Muscle of leg (tissue), 11 donors: ENCODE results near the gene GBF1. TPM values are rescaled to one million over a fixed set of nuclear protein-coding genes. Genes with fewer than 3 reads are reported as not detected.

Experiments used
- DNase-seq: peaks from one replicate; pipeline ENCODE4 v3.0.0; 2013
- H3K27ac ChIP-seq: one replicate; pipeline ENCODE4 v1.5.1; 2013; ENCODE audit warnings: mild to moderate bottlenecking, low read length, control low read depth
- H3K27me3 ChIP-seq: one replicate; pipeline ENCODE4 v1.6.1; 2013; ENCODE audit warnings: low read length; ENCODE audit not compliant: control insufficient read depth, insufficient read depth
- H3K36me3 ChIP-seq: one replicate; pipeline ENCODE4 v1.6.1; 2013; ENCODE audit warnings: low read length; ENCODE audit not compliant: control insufficient read depth, insufficient read depth
- H3K4me1 ChIP-seq: one replicate; pipeline ENCODE4 v1.6.1; 2013; ENCODE audit warnings: low read length; ENCODE audit not compliant: control insufficient read depth, insufficient read depth
- H3K4me3 ChIP-seq: one replicate; pipeline ENCODE4 v1.5.1; 2013; ENCODE audit warnings: low read length, control low read depth
- H3K9me3 ChIP-seq: replicated peaks from 2 replicates; pipeline ENCODE4 v1.6.1; 2013; ENCODE audit warnings: low read depth, low read length; ENCODE audit not compliant: control insufficient read depth
- WGBS: methylation state at CpG from one replicate; pipeline ENCODE4 v1.1.5; 2013; ENCODE audit warnings: missing lambda C conversion rate; ENCODE audit not compliant: insufficient coverage; 5-methylcytosine and 5-hydroxymethylcytosine counted together
- polyA plus RNA-seq, 8 donors: library from polyadenylated mRNA; unstranded; fragments of 120-200 nt; gene quantifications; one replicate each; pipeline versions ENCODE4 v1.2.1 to v1.2.3, GENCODE V29; 2013; ENCODE audit warnings: inconsistent platforms in 1 of 8, low replicate concordance in 1 of 8; ENCODE audit not compliant: insufficient read length in 8 of 8, insufficient read depth in 1 of 8
- total RNA-seq: library from RNA; stranded (reverse); fragments of 120-200 nt; gene quantifications from one replicate; pipeline ENCODE4 v1.2.4, GENCODE V29; 2013

Gene GBF1
- total and polyA plus RNA-seq, 9 donors, result 27.2 to 54.6 (median 44.9) TPM

- Histone ChIP-seq H3K4me3 (peak overlapping the region; percentile 35), H3K4me1 (peaks cover 62% of the 10 kb centered on the region), H3K9me3 (no peaks in the 10 kb centered on the region), H3K27me3 (peaks cover 61% of the 10 kb centered on the region), H3K27ac (peak overlapping the region; percentile 68), H3K36me3 (peaks cover 10% of the 10 kb centered on the region)
- 6% methylated on average over 68 of the region's 76 CpGs for WGBS
- DNase-seq, result no peak
Observed at GRCh38 chr10:102231357-102232318, 13.7 kb upstream of the GBF1 start.

GRCh38 chr10:102233997-102234396, 11.3 kb upstream of the GBF1 start:
- no peak for DNase-seq
- Histone ChIP-seq H3K36me3 (peaks cover 8% of the 10 kb centered on the region), H3K27me3 (peaks cover 62% of the 10 kb centered on the region), H3K27ac (peak overlapping the region; percentile 17), H3K9me3 (no peaks in the 10 kb centered on the region), H3K4me3 (no peak overlapping the region), H3K4me1 (peaks cover 75% of the 10 kb centered on the region)
- WGBS, result no CpG with 5 or more reads among the region's 1 CpG

GRCh38 chr10:102234888-102235597, 10.3 kb upstream of the GBF1 start:
- no peaks in the 10 kb centered on the region for H3K9me3 ChIP-seq
- peaks cover 5% of the 10 kb centered on the region for H3K36me3 ChIP-seq
- peaks cover 77% of the 10 kb centered on the region for H3K4me1 ChIP-seq
- no peak overlapping the region for H3K4me3 ChIP-seq
- peaks cover 67% of the 10 kb centered on the region for H3K27me3 ChIP-seq
- H3K27ac ChIP-seq, result peak overlapping the region; percentile 85
- 31% methylated on average over 4 of the region's 12 CpGs for WGBS
- DNase-seq, result peak; percentile 80

GRCh38 chr10:102235598-102235920, 9.8 kb upstream of the GBF1 start:
- Histone ChIP-seq H3K27me3 (peaks cover 67% of the 10 kb centered on the region), H3K4me3 (no peak overlapping the region), H3K27ac (peak overlapping the region; percentile 82), H3K9me3 (no peaks in the 10 kb centered on the region), H3K4me1 (peaks cover 77% of the 10 kb centered on the region), H3K36me3 (peaks cover 5% of the 10 kb centered on the region)
- DNase-seq, result no peak
- 100% methylated on average over 1 of the region's 1 CpG for WGBS

GRCh38 chr10:102236006-102236405, 9.3 kb upstream of the GBF1 start:
- H3K4me1 ChIP-seq, result peaks cover 77% of the 10 kb centered on the region
- H3K27ac ChIP-seq, result peak overlapping the region; percentile 82
- no peaks in the 10 kb centered on the region for H3K9me3 ChIP-seq
- H3K4me3 ChIP-seq, result no peak overlapping the region
- H3K36me3 ChIP-seq, result peaks cover 5% of the 10 kb centered on the region
- WGBS, result 24% methylated on average over 7 of the region's 8 CpGs
- no peak for DNase-seq
- H3K27me3 ChIP-seq, result peaks cover 68% of the 10 kb centered on the region

GRCh38 chr10:102237711-102238252, 7.5 kb upstream of the GBF1 start:
- Histone ChIP-seq H3K9me3 (no peaks in the 10 kb centered on the region), H3K27me3 (peaks cover 55% of the 10 kb centered on the region), H3K27ac (no peak overlapping the region), H3K4me3 (no peak overlapping the region), H3K36me3 (peaks cover 5% of the 10 kb centered on the region), H3K4me1 (peaks cover 74% of the 10 kb centered on the region)
- DNase-seq, result no peak
- no CpG with 5 or more reads among the region's 4 CpGs for WGBS

GRCh38 chr10:102240467-102241031, 4.8 kb upstream of the GBF1 start:
- no peaks in the 10 kb centered on the region for H3K9me3 ChIP-seq
- WGBS, result 9% methylated on average over 39 of the region's 39 CpGs
- peak overlapping the region; percentile 87 for H3K27ac ChIP-seq
- H3K4me1 ChIP-seq, result peaks cover 63% of the 10 kb centered on the region
- peak overlapping the region; percentile 72 for H3K4me3 ChIP-seq
- peaks cover 36% of the 10 kb centered on the region for H3K27me3 ChIP-seq
- no peak for DNase-seq
- peaks cover 5% of the 10 kb centered on the region for H3K36me3 ChIP-seq

- Histone ChIP-seq H3K36me3 (peaks cover 5% of the 10 kb centered on the region), H3K27me3 (peaks cover 32% of the 10 kb centered on the region), H3K27ac (peak overlapping the region; percentile 87), H3K4me1 (peaks cover 58% of the 10 kb centered on the region), H3K4me3 (peak overlapping the region; percentile 72), H3K9me3 (no peaks in the 10 kb centered on the region)
- 0% methylated on average over 20 of the region's 20 CpGs for WGBS
- DNase-seq, result no peak
Observed at GRCh38 chr10:102241032-102241443, 4.3 kb upstream of the GBF1 start.

- Histone ChIP-seq H3K4me1 (peaks cover 53% of the 10 kb centered on the region), H3K27me3 (peaks cover 27% of the 10 kb centered on the region)
- 0% methylated on average over 57 of the region's 57 CpGs for WGBS
Observed at GRCh38 chr10:102241444-102242117, 3.8 kb upstream of the GBF1 start, which contains the start of gene PITX3. Gene PITX3 (minus strand): TSS chr10:102241512. CDS start chr10:102232080, 9,432 bp downstream.

More at GRCh38 chr10:102241444-102242117, 3.8 kb upstream of the GBF1 start, which contains the start of gene PITX3:
- peak within 1 kb of the TSS; percentile 72 for H3K4me3 ChIP-seq
- H3K27ac ChIP-seq, result peak within 1 kb of the TSS; percentile 96
- DNase-seq, result peak; percentile 99
- no peaks in the 10 kb centered on the region for H3K9me3 ChIP-seq
- H3K36me3 ChIP-seq, result peaks cover 5% of the 10 kb centered on the region
